ENCODE data around the gene ZBTB20.

The ZBTB20 gene

GRCh38 chr3:114455432-114455831 lies 691.7 kb downstream of the ZBTB20 start:
- DNase-seq, result no peak

GRCh38 chr3:114454551-114455251 lies 692.4 kb downstream of the ZBTB20 start:
- no peak for DNase-seq

GRCh38 chr3:114453361-114453780 lies 693.7 kb downstream of the ZBTB20 start:
- DNase-seq, result no peak

- DNase-seq, result no peak
Observed at GRCh38 chr3:114452937-114453336, 694.2 kb downstream of the ZBTB20 start.

- DNase-seq, result no peak
Observed at GRCh38 chr3:114452256-114452655, 694.8 kb downstream of the ZBTB20 start.

- DNase-seq, result no peak
Observed at GRCh38 chr3:114451561-114452018, 695.5 kb downstream of the ZBTB20 start.

- no peak for DNase-seq
Observed at GRCh38 chr3:114451051-114451451, 696.0 kb downstream of the ZBTB20 start.

GRCh38 chr3:114450008-114450596 lies 697.0 kb downstream of the ZBTB20 start:
- no peak for DNase-seq

- DNase-seq, result no peak
Observed at GRCh38 chr3:114449271-114450007, 697.6 kb downstream of the ZBTB20 start.

- no peak for DNase-seq
Observed at GRCh38 chr3:114447950-114448479, 699.1 kb downstream of the ZBTB20 start.

- DNase-seq, result no peak
Observed at GRCh38 chr3:114447545-114447944, 699.5 kb downstream of the ZBTB20 start.

- DNase-seq, result no peak
Observed at GRCh38 chr3:114446600-114446999, 700.5 kb downstream of the ZBTB20 start.

GRCh38 chr3:114445233-114445632 lies 701.9 kb downstream of the ZBTB20 start:
- DNase-seq, result no peak

- DNase-seq, result no peak
Observed at GRCh38 chr3:114444216-114444615, 702.9 kb downstream of the ZBTB20 start.

- no peak for DNase-seq
Observed at GRCh38 chr3:114442246-114442645, 704.8 kb downstream of the ZBTB20 start.

GRCh38 chr3:114441386-114441785 lies 705.7 kb downstream of the ZBTB20 start:
- no peak for DNase-seq

- DNase-seq, result no peak
Observed at GRCh38 chr3:114440700-114441099, 706.4 kb downstream of the ZBTB20 start.

- DNase-seq, result no peak
Observed at GRCh38 chr3:114439284-114439683, 707.8 kb downstream of the ZBTB20 start.

GRCh38 chr3:114437897-114438296 lies 709.2 kb downstream of the ZBTB20 start:
- DNase-seq, result no peak

GRCh38 chr3:114436182-114436581 lies 710.9 kb downstream of the ZBTB20 start:
- no peak for DNase-seq

- DNase-seq, result no peak
Observed at GRCh38 chr3:114435386-114436115, 711.5 kb downstream of the ZBTB20 start.

GRCh38 chr3:114432310-114432709 lies 714.8 kb downstream of the ZBTB20 start:
- no peak for DNase-seq

GRCh38 chr3:114428044-114428595 lies 719.0 kb downstream of the ZBTB20 start:
- no peak for DNase-seq
